CD4-positive, alpha-beta T cell treated with Interleukin-10 for 1 hour (primary cell): Measurements from ENCODE around the gene TRAF3IP1.
"Not testable (repeated sequence)": the region's sequence is repeated elsewhere in the genome, so short reads cannot be mapped to it uniquely, and the experiment has no call there.

Experiments used
- DNase-seq: peaks from one replicate; pipeline ENCODE4 v3.0.0-alpha.2; 2020

TRAF3IP1 gene

DNA sequence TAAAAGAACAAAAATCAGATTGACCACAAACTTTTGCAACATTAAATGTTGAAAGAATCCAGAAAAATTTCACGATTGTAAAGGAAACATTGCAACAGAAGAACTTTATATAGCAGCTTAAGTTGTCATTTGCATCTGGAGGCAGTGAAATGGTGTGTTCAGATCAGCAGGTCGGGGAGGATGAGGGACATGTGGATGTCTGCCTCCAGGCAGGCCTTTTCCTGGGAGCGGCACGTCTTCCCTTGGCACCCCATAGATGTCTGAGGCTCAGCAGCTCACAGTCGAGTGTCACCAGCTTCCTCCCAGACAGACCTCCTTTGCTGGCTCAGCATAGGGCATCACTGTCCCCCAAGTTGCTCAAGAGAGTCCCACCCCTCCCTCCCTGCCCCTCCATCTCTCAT, 62.1 kb downstream of the TRAF3IP1 start:
- DNase-seq, result no peak

GRCh38 chr2:238383135-238383534, 62.8 kb downstream of the TRAF3IP1 start:
- DNase-seq, result no peak

DNA sequence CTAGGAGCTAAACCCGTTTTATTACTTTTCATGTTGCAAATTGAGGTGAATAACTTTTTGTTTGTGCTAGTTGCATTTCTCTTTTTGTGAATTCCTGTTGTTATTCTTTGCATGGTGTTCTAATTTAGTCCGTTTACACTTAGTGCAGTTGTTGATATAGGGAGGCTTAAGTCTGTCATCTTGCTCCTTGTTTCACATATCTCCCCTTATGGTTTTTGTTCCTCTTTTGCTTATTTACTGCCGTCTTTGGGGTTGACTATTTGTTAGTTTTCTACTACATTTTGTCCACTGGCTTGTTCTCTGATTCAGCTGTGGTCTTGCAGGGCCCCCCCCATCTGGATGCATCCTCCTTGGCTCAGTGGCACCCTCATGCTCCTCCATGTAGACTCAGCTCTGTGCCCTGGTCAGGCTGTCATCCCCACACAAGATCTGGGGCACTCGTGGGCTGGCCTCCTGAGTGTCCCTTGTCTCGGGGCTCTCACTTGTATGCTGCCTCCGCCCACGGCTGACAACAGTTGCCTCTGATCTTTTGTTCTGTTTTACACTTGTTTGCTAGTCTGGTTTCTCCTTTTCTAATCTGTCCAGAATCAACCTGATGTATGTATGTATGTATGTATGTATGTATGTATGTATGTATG, 63.5 kb downstream of the TRAF3IP1 start:
- no peak for DNase-seq

GRCh38 chr2:238387332-238387731, 67.0 kb downstream of the TRAF3IP1 start:
- no peak for DNase-seq

DNA sequence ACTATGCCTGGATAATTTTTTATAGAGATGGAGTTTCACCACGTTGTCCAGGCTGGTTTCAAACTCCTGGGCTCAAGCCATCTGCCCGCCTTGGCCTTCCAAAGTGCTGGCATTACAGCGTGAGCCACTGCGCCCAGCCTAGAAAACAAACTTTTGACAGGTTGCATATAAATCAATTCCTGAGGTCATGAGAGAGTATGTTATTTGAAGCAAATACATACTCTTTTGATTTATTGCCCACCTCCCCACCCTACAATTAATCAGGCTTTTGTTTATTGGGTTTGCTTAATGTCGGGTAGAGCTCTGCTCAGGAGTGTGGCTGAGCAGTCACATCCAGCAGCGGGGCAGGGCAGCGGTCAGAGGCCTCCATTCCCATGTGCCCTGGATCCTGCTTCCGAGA, 68.5 kb downstream of the TRAF3IP1 start:
- DNase-seq, result no peak

DNA sequence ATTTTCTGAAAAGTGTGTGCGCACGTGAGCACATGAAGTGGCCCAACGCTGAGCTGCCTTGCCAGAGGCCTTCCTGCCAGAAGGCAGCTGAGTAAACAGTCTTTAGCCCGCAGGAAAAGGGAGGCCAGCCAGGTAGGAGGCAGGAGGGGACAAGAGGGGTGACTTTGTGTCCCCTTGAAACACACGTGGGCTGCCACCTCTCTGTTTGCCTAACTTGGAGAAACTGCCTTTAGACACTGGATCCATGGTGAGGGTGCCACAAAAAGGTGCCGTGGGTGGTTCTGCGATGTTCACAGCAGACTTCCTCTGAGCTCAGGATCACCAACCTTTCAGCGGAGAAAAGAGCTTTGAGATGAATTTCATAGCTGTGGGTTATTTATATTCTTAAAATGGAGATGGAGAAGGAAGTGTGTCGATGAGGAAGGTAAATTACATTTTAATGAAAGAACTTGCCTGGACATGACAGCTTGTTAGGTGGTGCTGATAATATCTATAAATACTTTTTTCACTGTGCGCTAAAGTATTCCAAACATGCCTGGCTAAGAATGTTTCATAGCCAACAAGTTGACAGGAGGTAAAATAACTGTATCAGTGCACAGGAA, 69.8 kb downstream of the TRAF3IP1 start:
- DNase-seq, result no peak

DNA sequence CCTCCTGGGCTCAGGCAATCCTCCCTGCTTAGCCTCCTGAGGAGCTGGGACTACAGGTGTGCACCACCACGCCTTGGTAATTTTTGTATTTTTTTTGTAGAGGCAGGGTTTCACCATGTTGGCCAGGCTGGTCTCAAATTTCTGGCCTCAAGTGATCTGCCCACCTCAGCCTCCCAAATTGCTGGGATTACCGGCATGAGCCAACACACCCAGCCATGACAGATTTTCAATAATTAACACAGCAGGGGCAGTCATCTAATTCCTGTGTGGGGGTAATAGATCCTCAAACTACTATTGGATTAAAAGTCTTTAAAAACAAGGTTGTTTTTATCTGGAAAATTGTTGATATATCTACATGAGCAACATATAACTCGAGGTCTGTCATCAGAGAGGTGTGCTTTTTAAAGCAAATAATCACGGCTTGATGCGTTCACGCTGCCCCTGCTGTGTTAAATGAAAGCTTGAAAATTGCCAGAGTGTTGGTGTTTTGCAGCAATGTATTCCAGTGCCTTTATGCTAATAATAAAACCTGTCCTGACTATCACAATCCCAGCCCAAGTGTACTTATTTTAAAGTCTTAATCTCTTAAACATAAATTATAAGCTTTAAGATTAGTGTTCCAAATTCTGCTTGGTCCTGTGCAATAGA, 70.8 kb downstream of the TRAF3IP1 start:
- no peak for DNase-seq

DNA sequence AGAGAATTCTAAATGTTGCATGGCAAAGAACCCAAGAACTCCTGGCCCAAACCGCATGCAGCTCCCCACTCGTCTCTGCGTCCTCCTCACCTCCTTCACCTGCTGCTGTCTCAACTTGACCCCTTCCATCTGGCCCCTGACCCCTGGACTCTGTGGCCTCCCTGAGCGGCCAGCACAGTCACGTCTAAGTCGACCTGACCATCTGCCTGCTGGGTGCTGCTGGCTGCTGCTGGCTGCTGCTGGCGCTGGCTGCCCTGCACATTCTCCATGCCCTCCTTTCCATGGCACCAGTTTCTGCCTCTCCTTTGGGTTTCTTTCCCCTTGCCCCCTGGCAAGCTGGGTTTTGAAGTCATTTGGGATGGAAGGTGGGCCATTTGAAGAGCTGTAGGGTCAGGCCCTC, 76.3 kb downstream of the TRAF3IP1 start:
- no peak for DNase-seq

DNA sequence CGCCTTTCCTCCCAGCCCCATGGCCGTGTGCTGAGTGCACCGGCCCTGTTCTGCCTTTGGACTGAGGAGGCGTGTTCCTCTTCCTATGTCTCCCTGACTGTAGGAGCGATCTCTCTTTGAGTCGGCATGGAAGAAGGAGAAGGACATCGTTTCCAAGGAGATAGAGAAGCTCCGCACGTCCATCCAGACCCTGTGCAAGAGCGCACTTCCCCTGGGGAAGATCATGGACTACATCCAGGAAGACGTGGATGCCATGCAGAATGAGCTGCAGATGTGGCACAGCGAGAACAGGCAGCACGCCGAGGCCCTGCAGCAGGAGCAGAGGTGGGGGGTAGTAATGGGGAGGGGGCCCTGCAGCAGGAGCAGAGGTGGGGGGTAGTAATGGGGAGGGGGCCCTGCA, 77.0 kb downstream of the TRAF3IP1 start:
- no peak for DNase-seq

DNA sequence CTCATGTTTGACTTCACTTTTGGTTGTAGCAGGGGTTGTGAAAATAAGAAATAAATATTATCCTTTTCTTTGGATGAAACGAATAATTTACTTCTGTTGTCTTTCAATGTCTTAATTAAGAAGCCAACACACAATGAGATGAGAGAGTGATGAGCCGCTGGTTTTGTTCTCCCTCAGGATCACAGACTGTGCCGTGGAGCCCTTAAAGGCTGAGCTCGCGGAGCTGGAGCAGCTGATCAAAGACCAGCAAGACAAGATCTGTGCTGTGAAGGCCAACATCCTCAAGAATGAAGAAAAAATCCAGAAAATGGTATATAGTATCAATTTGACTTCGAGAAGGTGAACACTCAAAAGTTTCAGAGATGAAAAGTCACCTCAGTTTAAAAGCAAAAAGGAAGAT, 78.3 kb downstream of the TRAF3IP1 start:
- no peak for DNase-seq

DNA sequence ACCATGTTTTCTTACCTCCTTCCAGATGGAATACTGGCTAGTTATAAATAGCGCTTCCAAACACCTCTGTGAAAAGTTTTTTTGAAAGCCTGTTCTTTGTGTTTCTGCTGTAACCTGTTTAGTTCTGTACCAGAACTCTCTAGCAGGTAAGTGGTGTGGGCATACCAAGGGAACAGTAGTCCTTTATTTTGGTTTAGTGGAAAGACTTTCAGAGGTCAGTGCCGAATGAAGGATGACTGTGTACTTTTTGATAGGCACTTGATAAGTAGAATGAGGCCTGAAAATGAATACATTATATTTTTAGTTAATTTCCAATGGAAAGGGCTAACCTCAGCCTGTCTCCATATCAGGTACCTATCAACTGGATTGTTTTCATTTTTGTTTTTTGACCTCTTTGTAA, 78.8 kb downstream of the TRAF3IP1 start:
- no peak for DNase-seq

GRCh38 chr2:238401551-238401950, 81.2 kb downstream of the TRAF3IP1 start:
- DNase-seq, result no peak

GRCh38 chr2:238403632-238404405, 83.5 kb downstream of the TRAF3IP1 start:
- no peak for DNase-seq

- DNase-seq, result no peak
Measured at GRCh38 chr2:238404406-238405216, 84.3 kb downstream of the TRAF3IP1 start.

GRCh38 chr2:238405217-238405555, 84.9 kb downstream of the TRAF3IP1 start:
- not testable (repeated sequence) for DNase-seq

DNA sequence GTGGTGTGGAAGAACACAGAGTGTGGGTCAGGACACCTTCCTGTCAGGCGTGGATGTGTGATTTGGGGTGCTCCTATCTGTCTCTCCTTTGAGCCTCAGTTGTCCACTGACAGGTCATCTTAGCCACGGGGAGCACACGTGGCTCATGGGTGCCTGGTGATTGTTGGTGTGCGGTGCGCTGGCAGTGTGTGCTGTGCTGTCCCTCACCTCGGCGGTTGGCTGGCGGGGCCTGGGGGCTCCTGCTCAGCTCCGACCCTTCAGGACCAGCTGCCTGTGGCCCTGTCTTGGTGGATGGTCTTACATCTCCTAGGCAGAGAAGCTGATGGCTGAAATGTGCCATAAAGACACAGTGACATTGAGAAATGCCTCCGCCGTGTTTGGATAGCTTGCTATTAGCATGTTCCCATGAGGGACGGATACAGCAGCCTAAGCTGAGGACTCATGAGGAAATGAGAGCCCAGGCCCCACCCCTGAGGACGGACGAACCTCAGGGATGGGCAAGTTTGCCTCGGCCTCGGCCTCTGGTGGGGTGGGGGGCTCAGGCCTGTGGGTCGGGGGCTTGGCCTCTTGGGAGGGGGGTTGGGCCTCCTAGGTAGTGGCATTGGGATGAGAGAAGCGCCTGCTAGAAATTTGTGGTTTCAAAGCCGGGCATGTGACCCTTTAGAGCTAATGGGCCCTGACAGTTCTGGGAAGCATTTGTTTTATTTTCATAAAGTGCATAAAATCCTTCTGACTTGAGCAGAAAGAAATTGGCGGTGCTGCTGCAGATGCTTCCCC, 86.1 kb downstream of the TRAF3IP1 start:
- no peak for DNase-seq

GRCh38 chr2:238406998-238407285, 86.6 kb downstream of the TRAF3IP1 start:
- no peak for DNase-seq

- DNase-seq, result no peak
Measured at GRCh38 chr2:238407566-238407965, 87.2 kb downstream of the TRAF3IP1 start.

GRCh38 chr2:238408615-238409340, 88.5 kb downstream of the TRAF3IP1 start:
- no peak for DNase-seq

- DNase-seq, result no peak
Measured at GRCh38 chr2:238409341-238410199, 89.3 kb downstream of the TRAF3IP1 start.
